IPS-NIHi11 (cell line): ENCODE measurements around the gene TAS2R40.
"Not testable (repeated sequence)": the region's sequence is repeated elsewhere in the genome, so short reads cannot be mapped to it uniquely, and the experiment has no call there.

Experiments used
- DNase-seq: peaks from one replicate; pipeline ENCODE4 v3.0.0; 2012; ENCODE audit warnings: mixed read lengths, low spot score

Gene TAS2R40

DNA sequence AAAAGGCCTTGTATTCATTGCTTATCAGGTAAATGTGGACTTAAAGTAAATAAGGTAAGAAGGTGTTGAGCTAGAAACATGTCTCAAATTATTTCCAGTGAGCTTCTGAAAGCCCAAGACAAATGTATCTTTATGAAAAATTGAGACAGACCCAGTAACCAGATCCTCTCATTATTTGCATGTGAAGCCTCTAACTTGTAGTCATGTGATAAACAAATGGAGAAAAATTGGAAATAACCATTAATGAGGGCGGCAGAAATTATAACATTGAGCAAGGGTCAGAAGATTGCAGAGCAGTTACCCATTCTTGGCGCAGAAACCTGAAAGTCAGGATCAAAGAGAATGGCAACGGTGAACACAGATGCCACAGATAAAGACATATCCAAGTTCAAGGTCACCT is at the start of gene TAS2R40:
Gene TAS2R40 (plus strand): TSS at position 301 of the 400 bp plus-strand sequence. CDS start 42 bp downstream, at position 343.
- no peak for DNase-seq

DNA sequence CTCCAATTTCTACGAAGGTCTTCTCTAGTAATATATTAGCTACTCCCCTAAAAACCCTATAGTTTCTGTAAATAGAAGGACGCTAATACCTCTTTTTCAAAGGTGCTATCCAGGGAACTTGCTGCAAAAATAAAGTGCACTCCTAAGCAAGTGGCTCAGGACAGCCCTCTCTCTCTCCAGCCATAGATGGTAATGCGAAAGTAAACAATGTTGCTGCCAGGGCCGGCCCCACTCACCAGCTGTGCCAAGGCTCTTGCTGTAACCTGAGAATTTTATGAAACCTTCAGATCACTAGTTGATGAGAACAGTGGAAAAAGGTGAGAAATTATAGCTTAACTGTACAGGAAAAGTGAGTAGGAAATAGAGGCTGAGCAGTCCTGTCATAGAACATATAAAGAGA is 49.5 kb upstream of the TAS2R40 start:
- peak; percentile 38 for DNase-seq

DNA sequence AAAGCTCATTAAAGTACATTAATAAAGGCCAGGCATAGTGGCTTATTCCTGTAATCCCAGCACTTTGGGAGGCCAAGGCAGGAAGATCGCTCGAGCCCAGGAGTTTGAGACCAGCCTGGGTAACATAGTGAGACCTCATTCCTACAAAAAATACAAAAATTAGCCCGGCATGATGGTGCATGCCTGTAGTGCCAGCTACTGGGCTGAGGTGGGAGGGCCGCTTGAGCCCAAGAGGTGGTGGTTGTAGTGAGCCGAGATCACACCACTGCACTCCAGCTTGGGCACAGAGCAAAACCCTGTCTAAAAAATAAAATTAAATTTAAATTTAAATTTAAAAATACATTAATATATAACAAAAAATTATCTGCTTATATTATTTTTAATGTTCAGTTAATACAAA is 45.7 kb upstream of the TAS2R40 start:
- DNase-seq: no peak

DNA sequence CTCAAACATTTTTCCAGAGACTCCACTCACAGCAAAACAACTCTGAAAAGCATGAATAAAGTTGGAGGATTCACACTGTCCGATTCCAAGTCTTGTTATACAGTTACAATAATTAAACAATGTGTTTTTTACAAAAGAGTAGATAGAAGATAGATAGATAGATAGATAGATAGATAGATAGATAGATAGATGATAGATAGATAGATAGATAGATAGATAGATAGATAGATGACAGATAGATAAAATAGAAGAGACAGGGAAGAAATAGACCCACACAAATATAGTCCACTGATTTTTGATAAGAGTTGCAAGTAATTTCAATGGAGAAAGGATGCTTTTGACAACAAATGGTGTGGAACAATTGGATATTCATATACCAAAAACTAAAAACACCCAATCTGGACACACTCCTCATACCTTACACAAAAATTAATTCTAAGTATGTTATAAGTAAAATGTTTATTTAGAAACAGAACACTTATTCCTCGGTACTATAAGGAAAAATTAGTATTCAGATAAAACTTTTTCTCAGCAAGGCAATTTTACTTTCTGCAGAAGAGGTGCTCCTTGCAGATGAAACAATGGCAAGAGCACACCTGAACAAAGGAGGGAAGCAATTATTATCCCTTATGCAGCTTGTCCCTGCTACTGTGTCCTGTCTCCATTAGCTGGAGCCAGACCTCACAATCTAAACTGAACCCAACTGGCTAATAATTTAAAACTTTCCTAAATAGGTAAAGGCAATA is 44.3 kb upstream of the TAS2R40 start:
- DNase-seq: no peak

DNA sequence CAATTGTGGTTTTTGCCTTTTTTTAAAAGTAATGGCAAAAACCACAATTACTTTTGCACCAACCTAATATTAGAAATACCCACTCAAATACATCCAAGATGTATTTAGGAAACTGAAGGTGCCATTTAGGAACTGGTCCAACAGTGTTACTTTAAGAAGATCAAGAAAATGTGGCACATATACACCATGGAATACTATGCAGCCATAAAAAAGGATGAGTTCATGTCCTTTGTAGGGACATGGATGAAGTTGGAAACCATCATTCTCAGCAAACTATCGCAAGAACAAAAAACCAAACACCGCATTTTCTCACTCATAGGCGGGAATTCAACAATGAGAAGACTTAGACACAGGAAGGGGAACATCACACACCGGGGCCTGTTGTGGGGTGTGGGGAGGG is 41.1 kb upstream of the TAS2R40 start:
- DNase-seq: not testable (repeated sequence)

DNA sequence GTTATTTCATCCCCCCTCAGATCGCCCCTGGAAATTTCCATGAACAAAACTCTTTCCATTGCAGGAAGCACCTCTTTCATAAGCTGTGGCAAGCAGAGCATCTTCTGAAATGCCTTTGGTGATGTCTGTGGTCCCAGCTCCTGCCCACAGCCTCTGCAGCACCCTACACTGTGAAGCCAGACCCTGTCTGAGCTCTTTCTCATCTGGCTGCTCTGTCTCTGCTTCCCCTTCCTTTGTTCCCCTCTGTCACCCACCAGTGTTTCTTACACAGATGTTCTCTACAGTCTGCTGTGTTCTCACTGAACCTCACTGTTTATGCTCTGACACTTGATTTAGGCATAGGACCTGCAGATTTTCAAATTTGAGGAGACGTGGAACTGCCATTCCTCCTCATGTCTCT is 40.5 kb upstream of the TAS2R40 start:
- DNase-seq: no peak

DNA sequence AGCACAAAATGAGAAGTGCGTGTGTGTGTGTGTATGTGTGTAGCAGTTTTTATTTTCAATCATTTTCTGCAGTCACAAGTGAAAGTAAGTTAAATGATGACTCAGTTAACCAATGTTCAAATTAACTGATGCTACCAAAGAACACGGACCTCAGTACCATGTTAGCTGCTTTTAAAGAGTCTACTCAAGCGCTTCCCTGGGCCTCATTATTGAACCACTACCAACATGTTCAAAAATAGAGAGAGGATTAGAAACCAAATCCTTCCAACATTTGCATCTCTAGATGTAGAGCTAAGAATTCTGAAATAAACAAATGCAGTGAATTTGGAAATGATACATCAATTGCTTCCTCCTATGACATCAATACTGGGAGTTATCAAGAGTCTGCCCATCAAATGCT is 38.8 kb upstream of the TAS2R40 start, which contains the start of gene TAS2R39:
Gene TAS2R39 (plus strand): TSS at position 396 of the 400 bp plus-strand sequence. CDS start 0 bp downstream, at position 396.
- no peak for DNase-seq

DNA sequence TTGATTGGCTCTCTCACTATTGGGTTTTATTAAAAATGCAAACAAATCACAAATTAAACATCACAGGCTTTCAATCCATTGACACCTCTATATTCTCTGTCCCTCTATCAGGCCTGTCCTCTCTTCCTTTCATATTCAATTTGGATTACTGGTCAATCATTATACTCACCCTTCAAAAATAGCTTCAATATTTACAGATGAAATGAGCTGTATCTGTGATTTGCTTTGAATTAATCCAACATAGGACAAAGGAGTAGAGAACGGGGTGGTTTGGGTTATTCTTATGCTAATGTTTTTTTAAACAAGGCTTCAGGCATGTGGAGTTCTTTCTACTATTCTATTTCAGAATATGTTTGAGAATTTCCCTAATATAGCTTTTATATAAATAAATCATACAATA is 36.3 kb upstream of the TAS2R40 start:
- DNase-seq: no peak

DNA sequence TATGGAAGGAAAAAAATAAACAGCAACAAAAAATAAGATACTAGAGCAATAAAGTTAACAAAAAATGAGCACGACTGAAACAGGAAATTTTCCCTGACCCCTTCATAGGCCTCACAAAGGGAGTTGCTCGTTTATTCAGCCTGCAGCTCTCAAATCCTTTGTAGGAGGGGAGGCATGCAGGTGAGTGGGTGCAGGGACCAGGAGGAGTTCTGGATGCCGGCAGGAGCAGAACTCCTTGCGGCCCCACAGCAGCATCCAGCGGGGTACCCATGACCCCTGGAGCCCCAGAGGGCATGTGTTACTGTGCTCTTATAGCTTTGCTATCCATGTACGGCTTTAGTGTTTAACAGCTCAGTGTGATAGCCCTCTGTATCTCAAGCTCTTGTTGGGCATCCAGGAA is 32.8 kb upstream of the TAS2R40 start:
- no peak for DNase-seq

DNA sequence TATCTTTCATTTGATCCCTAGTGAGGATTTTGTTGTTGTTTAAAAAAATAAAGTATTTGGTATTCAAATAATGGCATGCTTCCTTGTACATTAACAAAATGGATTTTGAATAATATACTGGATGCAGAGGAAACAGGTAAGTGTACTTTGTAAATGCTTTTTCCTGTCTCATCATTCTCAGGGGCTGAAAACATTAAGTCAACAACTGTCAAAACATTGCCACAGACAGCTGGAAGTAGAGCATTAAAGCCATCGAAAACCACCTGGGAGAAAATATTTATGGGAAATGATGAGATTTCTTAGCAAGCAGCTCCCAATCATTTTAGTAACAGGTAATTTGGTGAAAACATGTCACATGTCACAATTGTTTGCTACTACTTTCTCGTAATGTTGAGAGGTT is 28.0 kb upstream of the TAS2R40 start:
- DNase-seq: no peak

DNA sequence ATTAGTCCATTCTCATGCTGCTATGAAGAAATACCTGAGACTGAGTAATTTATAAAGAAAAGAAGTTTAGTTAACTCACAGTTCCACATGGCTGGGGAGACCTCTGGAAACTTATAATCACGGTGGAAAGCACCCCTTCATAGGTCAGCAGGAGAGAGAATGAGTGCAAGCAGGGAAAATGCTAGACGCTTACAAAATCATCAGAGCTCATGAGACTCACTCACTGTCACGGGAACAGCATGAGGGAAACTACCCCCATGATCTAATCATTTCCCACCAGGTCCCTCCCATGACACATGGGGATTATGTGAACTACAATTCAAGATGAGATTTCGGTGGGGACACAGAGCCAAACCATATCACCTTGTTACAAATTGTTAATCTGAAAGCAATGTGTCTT is 22.8 kb upstream of the TAS2R40 start:
- DNase-seq: no peak

DNA sequence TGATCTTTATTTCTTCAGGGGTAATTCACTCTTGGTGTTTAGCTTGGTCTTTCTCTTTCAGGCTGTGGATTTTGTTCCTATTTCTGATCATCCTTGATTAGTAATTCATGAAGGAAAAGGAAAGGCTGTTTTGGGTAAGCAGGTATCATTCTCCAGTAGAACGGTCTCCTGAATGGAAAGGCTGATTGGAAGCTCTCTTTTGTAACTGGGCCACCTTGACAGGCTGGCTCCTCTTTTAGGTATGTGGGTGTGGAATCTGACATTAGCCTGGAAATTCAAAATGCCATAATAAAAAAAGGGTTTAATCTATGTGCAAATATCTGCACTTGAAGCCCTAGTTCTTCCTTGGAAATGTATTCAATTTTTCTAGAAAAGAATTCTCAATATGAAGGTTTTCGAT is 19.7 kb upstream of the TAS2R40 start:
- DNase-seq: no peak

DNA sequence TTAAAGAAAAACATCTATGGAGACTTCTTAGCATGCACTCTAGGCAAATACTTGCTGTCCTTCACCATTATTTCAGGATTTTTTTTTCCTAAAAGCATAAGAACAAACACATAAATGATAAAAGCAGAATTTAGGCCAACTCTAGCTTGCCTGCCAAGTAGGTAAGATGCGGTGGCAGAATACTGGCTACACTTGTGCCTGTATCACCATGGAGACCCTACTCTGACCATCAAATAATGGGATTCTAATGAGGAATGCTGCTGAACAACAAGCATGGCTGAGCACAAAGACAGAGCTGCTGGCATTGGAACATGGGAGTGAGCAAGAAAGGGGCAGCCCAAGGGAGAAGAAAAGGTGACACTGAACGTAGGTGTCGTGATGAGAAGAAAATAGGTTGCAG is 18.5 kb upstream of the TAS2R40 start:
- DNase-seq: no peak

DNA sequence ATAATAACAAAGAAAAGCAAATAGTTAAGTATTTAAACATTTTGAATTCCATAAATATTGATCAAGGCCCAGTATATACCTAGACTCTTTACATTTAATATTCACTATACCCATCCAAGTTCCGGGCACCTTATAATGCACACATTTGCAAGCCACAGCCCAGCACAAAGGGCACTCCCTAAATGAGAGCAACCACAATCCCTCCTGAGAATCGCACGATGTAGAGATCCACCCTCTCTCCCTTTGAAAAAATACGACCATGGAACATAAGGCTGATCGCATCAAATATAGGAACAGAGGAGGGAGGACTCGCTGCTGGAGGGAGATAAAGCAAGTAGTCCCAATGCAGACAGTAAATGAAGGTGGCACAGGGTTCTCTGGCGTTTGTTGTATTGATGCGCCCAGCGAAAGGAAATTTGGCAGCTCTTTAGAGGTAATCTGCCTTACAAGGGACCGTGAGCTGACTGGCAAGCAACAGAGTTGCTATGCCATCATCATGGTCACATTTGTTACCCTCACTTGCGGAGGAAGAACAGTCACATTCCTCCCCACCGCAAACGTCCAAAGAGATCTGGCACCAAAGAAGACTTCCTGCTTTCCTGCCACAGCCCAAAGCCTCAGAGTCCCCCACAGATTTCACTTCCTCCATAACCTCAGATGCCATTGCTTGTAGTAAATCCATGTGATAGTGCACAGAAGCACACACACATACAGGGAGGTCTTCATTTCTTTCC is 16.1 kb upstream of the TAS2R40 start:
- DNase-seq: no peak

DNA sequence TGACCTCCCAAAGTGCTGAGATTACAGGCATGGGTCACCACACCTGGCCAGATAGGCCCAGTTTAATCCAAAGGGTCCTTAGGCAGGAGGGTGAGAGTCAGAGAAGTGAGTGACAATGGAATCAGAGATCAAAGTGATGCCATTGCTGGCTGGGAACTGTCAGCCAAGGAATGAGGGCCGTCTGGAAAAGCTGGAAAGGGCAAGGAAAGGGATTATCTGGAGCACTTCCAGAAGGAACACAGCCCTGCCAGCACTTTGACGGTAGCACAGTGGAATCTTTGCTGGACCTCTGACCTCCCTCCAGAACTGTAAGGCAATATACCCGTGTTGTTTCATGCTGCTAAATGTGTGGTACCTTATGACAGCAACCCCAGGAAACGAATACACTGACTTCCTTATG is 11.3 kb upstream of the TAS2R40 start:
- no peak for DNase-seq

DNA sequence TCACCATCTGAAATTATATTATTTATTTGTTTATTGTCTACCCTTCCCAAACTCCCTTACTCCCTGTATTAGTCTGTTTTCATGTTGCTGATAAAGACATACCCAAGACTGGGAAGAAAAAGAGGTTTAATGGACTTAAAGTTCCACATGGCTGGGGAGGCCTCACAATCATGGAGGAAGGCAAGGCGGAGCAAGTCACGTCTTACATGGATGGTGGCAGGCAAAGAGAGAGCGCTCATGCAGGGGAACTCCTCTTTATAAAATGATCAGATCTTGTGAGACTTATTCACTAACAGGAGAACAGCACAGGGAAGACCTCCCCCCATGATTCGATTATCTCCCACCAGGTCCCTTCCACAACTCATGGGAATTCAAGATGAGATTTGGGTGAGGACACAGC is 8.4 kb upstream of the TAS2R40 start:
- not testable (repeated sequence) for DNase-seq

DNA sequence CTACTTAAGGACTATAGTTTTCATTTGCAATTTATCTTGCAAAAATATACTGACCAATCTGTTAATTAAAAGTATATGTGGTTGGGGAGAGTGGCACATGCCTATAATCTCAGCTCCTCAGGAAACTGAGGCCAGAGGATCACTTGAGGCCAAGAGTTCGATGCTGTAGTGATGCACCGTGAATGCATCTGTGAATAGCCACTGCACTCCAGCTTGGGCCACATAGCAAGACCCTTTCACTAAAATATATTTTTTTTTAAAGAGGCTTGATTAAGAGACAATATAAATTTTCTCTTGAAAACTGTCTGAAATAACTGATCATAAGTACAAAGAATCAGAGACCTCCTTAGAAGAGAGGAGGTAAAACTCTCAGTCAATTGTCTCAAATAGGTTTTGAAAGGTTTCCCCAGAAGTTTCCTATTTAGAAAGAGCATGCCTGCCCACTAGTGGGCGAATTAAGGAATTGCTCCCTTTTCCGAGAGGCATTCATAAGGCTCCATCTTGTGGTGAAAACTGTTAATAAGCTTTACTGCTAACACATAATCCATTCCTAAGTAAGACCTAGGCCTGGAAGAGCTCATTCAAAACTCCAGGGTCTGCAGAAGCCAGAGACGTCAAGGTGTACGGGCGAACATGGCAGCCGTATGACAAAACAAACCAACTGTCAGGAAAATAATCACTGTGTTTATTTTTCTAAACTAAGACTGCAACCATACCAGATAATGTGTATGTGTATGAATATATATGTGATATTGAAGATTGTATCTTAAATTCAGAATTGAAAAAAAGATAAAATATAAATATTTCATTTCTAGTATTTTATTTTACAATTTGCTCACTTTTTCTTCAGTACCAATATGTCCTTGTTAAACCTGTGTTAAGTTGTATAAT is 6.8 kb upstream of the TAS2R40 start:
- DNase-seq: peak; percentile 90

DNA sequence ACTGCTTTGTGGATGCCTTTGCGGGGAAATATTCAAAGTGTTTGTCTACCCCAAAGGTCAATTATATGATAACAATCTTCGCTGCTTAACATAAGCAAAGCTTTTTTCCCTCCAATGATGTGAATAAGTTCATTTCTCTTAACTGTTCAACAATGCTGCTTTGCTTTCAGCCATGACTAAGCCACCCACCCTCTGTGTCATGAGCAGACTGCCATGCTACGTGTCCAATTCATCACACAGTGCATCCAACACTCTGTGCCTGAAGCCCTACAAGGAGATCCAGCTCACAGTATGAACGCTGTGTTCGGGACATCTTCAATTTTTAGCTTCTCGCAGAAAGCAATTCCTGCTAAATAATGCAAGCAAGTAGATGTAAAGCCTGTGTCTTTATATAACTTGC is 5.7 kb upstream of the TAS2R40 start:
- no peak for DNase-seq

DNA sequence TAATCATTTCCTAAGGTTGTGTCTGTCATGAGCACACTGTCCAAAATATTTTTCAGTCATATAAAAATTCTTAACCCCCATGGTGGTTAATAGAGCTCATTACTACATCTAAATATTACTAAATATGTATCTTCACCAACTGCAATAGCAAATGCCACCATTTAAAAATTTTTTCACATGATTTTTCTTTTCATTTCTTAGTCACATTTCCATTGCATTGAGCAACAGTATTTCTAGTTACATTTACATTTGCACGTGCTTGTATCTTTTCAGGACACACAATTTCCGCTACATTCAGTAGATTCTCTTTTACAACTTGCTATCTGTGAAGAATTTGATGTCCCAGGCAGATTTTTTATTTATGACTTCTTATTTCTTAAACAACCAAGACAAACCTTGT is 5.2 kb upstream of the TAS2R40 start:
- no peak for DNase-seq

DNA sequence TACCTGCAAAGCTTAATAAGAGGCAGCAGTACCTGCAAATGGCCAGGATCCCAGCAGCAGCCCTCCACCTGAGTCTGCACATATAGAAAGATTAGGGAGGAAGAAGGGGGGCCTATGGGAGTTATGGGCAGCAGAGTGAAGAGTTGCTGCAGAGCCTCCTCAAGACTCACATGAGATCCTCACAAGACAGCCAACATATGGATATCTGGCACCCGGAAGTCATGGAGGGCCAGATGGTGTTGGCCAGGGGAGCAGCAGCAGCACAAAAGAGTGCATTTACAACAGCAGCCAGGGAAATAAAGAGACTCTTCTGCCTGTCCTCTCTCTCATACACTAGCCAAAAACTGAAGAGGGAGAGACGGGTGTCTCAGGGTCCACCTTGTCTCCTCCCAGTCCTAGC is 4.0 kb upstream of the TAS2R40 start:
- DNase-seq: no peak

DNA sequence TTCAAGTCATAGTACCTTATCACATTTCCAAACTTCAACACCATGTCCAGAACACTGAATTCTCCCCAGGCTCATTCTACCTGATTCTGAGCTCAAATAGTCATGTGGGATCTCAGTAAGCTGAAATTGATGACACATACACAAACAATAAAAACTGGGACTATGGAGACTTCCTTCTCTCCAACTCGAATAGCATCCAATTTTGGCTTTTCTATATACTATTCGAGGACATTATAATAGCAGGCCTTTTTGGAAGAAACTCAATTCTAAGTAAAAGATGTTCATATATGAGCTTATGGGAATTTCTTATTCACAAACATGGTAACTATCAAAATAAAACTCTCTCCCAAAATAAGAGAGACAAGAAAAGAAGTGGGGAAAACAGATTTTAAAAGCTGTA is 551 bp upstream of the TAS2R40 start:
- DNase-seq: no peak

DNA sequence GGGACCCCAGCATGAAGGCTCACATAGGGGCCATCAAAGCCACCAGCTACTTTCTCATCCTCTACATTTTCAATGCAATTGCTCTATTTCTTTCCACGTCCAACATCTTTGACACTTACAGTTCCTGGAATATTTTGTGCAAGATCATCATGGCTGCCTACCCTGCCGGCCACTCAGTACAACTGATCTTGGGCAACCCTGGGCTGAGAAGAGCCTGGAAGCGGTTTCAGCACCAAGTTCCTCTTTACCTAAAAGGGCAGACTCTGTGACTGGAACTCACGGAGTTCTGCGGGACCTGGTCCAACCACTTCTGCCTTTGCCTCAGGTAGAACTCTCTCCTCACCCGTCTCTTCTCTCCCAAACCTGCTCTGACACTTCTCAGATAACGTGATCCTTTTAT is 945 bp downstream of the TAS2R40 start:
- DNase-seq: no peak

DNA sequence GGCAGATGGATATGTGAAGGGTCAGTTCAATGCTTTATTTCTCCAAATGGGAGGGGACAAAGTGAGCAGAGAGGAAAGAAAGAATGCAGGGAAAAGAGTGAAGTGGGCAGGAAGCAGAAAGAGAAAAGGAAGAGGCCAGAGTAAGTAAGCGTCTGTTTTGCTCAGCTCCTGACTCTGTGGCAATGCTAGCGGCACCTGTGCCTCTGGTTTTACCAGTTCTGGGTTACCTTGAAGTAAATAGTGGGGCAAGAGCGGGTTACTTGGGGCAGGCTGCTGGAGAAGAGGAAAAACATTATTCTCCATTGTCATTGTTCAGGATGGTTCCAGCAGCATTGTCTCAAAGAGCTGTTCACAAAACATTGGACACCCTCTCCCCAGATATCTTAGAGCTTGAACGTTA is 1.9 kb downstream of the TAS2R40 start:
- DNase-seq: no peak
